ENCODE results near the gene JAM3.

GRCh38 chr11:134021326-134021725 lies 47.5 kb upstream of the JAM3 start:
- TF ChIP-seq CTCF (IDR thresholded peaks at IDR 0.05) (no peak), ZFX (IDR thresholded peaks at IDR 0.05; ENCODE audit: borderline replicate concordance) (no peak)

Data from 22Rv1 (cell line).